Smooth muscle cell (in vitro differentiated cells): ENCODE measurements around the gene PIAS3. TPM values are rescaled to one million over a fixed set of nuclear protein-coding genes. Genes with fewer than 3 reads are reported as not detected.
"Not testable (repeated sequence)": the region's sequence is repeated elsewhere in the genome, so short reads cannot be mapped to it uniquely, and the experiment has no call there.

Experiments
- DNase-seq: peaks from one replicate; lab custom pipeline; 2025; ENCODE audit not compliant: unreplicated experiment; lab: John Stamatoyannopoulos, UW
- H2AFZ ChIP-seq: fragments of 200-600 bp; sonication (generic); 2 replicates; pipeline ENCODE4 v1.6.0; 2016; ENCODE audit warnings: antibody characterized with exemption, low read depth, mild to moderate bottlenecking
- H3F3A ChIP-seq: fragments of 200-600 bp; sonication (generic); 2 replicates; pipeline ENCODE4 v1.6.0; 2017; ENCODE audit warnings: antibody characterized with exemption, low read depth
- H3K27ac ChIP-seq: fragments of 200-600 bp; sonication (generic); 2 replicates; pipeline ENCODE4 v1.5.1; 2016; ENCODE audit warnings: low read depth, mild to moderate bottlenecking
- H3K27me3 ChIP-seq: fragments of 200-600 bp; sonication (generic); 2 replicates; pipeline ENCODE4 v1.6.1; 2016; ENCODE audit warnings: low read depth, mild to moderate bottlenecking
- H3K36me3 ChIP-seq: fragments of 200-600 bp; sonication (generic); 2 replicates; pipeline ENCODE4 v1.5.1; 2016; ENCODE audit warnings: low read depth
- H3K4me1 ChIP-seq: fragments of 200-600 bp; sonication (generic); 2 replicates; pipeline ENCODE4 v1.5.1; 2016; ENCODE audit warnings: low read depth
- H3K4me2 ChIP-seq: fragments of 200-600 bp; sonication (generic); 2 replicates; pipeline ENCODE4 v1.6.0; 2016; ENCODE audit warnings: mild to moderate bottlenecking
- H3K4me3 ChIP-seq: fragments of 200-600 bp; sonication (generic); 2 replicates; pipeline ENCODE4 v1.5.1; 2016; ENCODE audit warnings: mild to moderate bottlenecking
- H3K79me2 ChIP-seq: fragments of 200-600 bp; sonication (generic); 2 replicates; pipeline ENCODE4 v1.6.0; 2016; ENCODE audit warnings: low read depth, mild to moderate bottlenecking
- H3K9ac ChIP-seq: fragments of 200-600 bp; sonication (generic); 2 replicates; pipeline ENCODE4 v1.6.0; 2016; ENCODE audit warnings: low read depth
- H3K9me3 ChIP-seq: fragments of 200-600 bp; sonication (generic); replicated peaks from 2 replicates; pipeline ENCODE4 v1.5.1; 2016; ENCODE audit warnings: low read depth
- H4K20me1 ChIP-seq: fragments of 200-600 bp; sonication (generic); 2 replicates; pipeline ENCODE4 v1.6.0; 2016; ENCODE audit warnings: low read depth
- CTCF ChIP-seq: fragments of 200-600 bp; sonication (generic); IDR thresholded peaks from 2 replicates; pipeline ENCODE4 v1.5.1; 2017; ENCODE audit warnings: borderline replicate concordance, mild to moderate bottlenecking, antibody characterized with exemption; ENCODE audit not compliant: insufficient read depth, poor library complexity, severe bottlenecking
- WGBS: methylation state at CpG from one replicate; pipeline ENCODE4 v1.1.7; 2016; ENCODE audit warnings: low lambda C conversion rate; 5-methylcytosine and 5-hydroxymethylcytosine counted together
- polyA plus RNA-seq: library from polyadenylated mRNA; unstranded; fragments of >200 nt; fragmentation: Nextera tagmentation; extraction: Ambion mirVana; gene quantifications from 2 replicates; pipeline ENCODE4 v1.2.1, GENCODE V29; 2016
- total RNA-seq: library from RNA; depleted of rRNA; stranded (reverse); fragments of >200 nt; gene quantifications from 2 replicates; pipeline ENCODE4 v1.2.3, GENCODE V29; 2014

PIAS3 gene
- total and polyA plus RNA-seq, 2 experiments from 2014 or later: 39.2 to 57.6 TPM

DNA sequence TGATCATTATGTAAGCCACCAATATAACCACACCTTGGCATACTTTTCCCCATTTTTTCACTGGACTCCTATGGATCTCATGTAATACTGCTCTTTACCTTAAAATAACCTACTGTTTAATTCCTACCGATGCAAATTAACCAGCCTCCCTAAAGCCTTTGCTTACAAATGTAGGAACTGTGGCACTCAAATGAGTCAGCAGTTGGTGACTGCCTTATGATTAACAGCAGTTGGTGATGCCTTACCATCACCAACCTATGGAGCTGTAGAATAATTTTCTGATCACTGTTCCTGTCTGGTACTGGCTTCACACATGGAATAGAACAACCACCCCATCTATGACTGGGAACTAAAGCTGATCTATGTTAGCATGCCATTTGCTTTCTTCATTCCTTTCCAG lies 21.2 kb downstream of the PIAS3 start:
- H3F3A ChIP-seq: peaks cover 1% of the 10 kb centered on the region
- TF ChIP-seq CTCF: no peak
- no peaks in the 10 kb centered on the region for H3K27me3 ChIP-seq
- no peaks in the 10 kb centered on the region for H3K4me1 ChIP-seq
- peaks cover 47% of the 10 kb centered on the region for H3K36me3 ChIP-seq
- 94% methylated on average over 1 of the region's 1 CpG for WGBS
- no peak overlapping the region for H3K4me3 ChIP-seq
- no peak overlapping the region for H2AFZ ChIP-seq
- no peaks in the 10 kb centered on the region for H4K20me1 ChIP-seq
- H3K9ac ChIP-seq: no peak overlapping the region
- DNase-seq: no peak
- no peak overlapping the region for H3K4me2 ChIP-seq
- H3K9me3 ChIP-seq: no peaks in the 10 kb centered on the region
- H3K79me2 ChIP-seq: no peaks in the 10 kb centered on the region
- H3K27ac ChIP-seq: no peak overlapping the region

DNA sequence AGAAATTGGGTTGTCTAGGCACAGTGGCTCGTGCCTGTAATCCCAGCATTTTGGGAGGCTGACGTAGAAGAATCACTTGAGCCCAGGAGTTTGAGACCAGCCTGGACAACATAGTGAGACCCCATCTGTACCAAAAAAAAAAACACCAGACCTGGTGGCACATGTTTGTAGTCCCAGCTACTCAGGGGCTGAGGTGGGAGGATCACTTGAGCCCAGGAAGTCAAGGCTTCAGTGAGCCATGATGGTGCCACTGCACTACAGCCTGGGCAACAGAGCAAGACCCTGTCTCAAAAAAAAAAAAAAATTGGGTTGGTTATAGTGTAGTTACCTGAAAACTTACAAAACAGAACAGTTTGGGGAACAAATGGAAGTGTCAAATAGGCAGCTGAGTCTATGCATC lies 28.1 kb downstream of the PIAS3 start:
- not testable (repeated sequence) for H3K9me3 ChIP-seq, H3K4me3 ChIP-seq, H3K27me3 ChIP-seq, H3K4me1 ChIP-seq, H3K79me2 ChIP-seq, H3K9ac ChIP-seq, H2AFZ ChIP-seq, H4K20me1 ChIP-seq, H3K4me2 ChIP-seq, H3F3A ChIP-seq, DNase-seq, H3K27ac ChIP-seq
- 100% methylated on average over 2 of the region's 2 CpGs for WGBS
- peaks cover 48% of the 10 kb centered on the region for H3K36me3 ChIP-seq

GRCh38 chr1:145828367-145829026 lies 30.4 kb downstream of the PIAS3 start:
- Histone ChIP-seq H3K4me3 (no peak overlapping the region), H4K20me1 (no peaks in the 10 kb centered on the region), H3K4me2 (no peak overlapping the region), H3K4me1 (peaks cover 10% of the 10 kb centered on the region), H3K9me3 (no peaks in the 10 kb centered on the region), H2AFZ (no peak overlapping the region), H3F3A (no peaks in the 10 kb centered on the region), H3K36me3 (peaks cover 36% of the 10 kb centered on the region), H3K27me3 (no peaks in the 10 kb centered on the region), H3K79me2 (peaks cover 19% of the 10 kb centered on the region), H3K27ac (no peak overlapping the region), H3K9ac (no peak overlapping the region)
- DNase-seq: no peak
- TF ChIP-seq CTCF: no peak

DNA sequence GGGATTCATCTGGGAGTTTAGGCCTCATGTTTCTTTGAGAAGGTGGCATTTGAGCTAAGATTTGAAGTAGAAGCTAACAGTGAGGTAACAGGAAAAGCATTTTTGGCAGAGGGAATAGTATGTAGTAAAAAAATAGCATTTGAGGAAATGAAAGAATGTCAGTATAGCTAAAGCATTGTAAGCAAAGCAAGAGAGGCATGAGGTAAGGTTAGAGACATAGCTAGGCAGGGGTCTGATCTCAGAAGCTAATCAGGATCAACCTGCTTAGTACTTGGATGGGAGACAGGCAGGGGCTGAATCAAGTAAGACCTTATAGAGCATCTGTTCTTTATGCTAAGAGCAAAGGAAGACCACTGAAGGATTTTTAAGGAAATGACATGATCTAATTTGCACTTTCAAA lies 30.9 kb downstream of the PIAS3 start:
- Histone ChIP-seq H3K79me2 (peaks cover 19% of the 10 kb centered on the region), H2AFZ (no peak overlapping the region), H3K27ac (no peak overlapping the region), H4K20me1 (no peaks in the 10 kb centered on the region), H3K9me3 (no peaks in the 10 kb centered on the region), H3K4me3 (no peak overlapping the region), H3K4me2 (no peak overlapping the region), H3K36me3 (peaks cover 30% of the 10 kb centered on the region), H3K27me3 (no peaks in the 10 kb centered on the region), H3F3A (no peaks in the 10 kb centered on the region), H3K4me1 (peaks cover 10% of the 10 kb centered on the region), H3K9ac (no peak overlapping the region)
- TF ChIP-seq CTCF: no peak
- no peak for DNase-seq
